SK-N-MC (cell line): ENCODE data around the gene TMBIM1.
A peak's percentile ranks its signal among the peaks of the same experiment; 100 is the strongest.
"Not testable (repeated sequence)": the region's sequence is repeated elsewhere in the genome, so short reads cannot be mapped to it uniquely, and the experiment has no call there.

Experiments
- DNase-seq: peaks from one replicate; pipeline ENCODE4 v3.0.0-alpha.2; 2011; ENCODE audit warnings: low read depth, low spot score
- H3K27ac ChIP-seq: fragments of 200-600 bp; sonication (generic); 2 replicates; pipeline ENCODE4 v1.5.1; 2016; ENCODE audit warnings: mixed run types
- H3K36me3 ChIP-seq: fragments of 200-600 bp; sonication (generic); 2 replicates; pipeline ENCODE4 v1.6.1; 2017; ENCODE audit warnings: antibody characterized with exemption, low read length, mixed read lengths; ENCODE audit not compliant: insufficient read depth
- H3K4me3 ChIP-seq: fragments of 200-600 bp; sonication (generic); 2 replicates; pipeline ENCODE4 v1.5.1; 2016
- H3K9ac ChIP-seq: fragments of 200-600 bp; sonication (generic); 2 replicates; pipeline ENCODE4 v1.8.0; 2017; ENCODE audit warnings: mixed run types, mixed read lengths; ENCODE audit not compliant: insufficient read length
- H3K9me3 ChIP-seq: fragments of 200-600 bp; sonication (generic); 2 replicates; pipeline ENCODE4 v1.6.1; 2017; ENCODE audit warnings: low read depth, mild to moderate bottlenecking, antibody characterized with exemption, low read length, moderate library complexity, mixed read lengths
- EZH2 ChIP-seq: fragments of 200-600 bp; sonication (generic); IDR thresholded peaks from one replicate; pipeline ENCODE4 v1.6.1; 2017; ENCODE audit warnings: antibody characterized with exemption
- FOXP2 ChIP-seq: optimal IDR thresholded peaks from 2 replicates; pipeline ENCODE3; 2011; ENCODE audit warnings: mild to moderate bottlenecking, moderate library complexity; ENCODE audit not compliant: insufficient read depth; ENCODE audit errors: extremely low read length, control extremely low read depth
- POLR2AphosphoS5 ChIP-seq: IDR thresholded peaks from 2 replicates; pipeline ENCODE4 v1.6.1; 2012; ENCODE audit warnings: mild to moderate bottlenecking, low read depth, low read length, borderline replicate concordance

TMBIM1 gene

GRCh38 chr2:218312267-218312756 is 20.0 kb upstream of the TMBIM1 start:
- Histone ChIP-seq H3K4me3 (no peak overlapping the region), H3K36me3 (no peaks in the 10 kb centered on the region), H3K9me3 (no peaks in the 10 kb centered on the region), H3K9ac (no peak overlapping the region), H3K27ac (no peak overlapping the region)
- TF ChIP-seq POLR2AphosphoS5 = no peak
- DNase-seq = no peak

- H3K4me3 ChIP-seq, H3K36me3 ChIP-seq, H3K27ac ChIP-seq, H3K9me3 ChIP-seq, DNase-seq, H3K9ac ChIP-seq: not testable (repeated sequence)
These were observed 19.4 kb upstream of the TMBIM1 start for GRCh38 chr2:218311541-218312266.

- no peaks in the 10 kb centered on the region for H3K36me3 ChIP-seq
- H3K9me3 ChIP-seq = no peaks in the 10 kb centered on the region
- no peak overlapping the region for H3K9ac ChIP-seq
- no peak overlapping the region for H3K4me3 ChIP-seq
- TF ChIP-seq EZH2 (no peak), POLR2AphosphoS5 (no peak), FOXP2 (no peak)
- DNase-seq = no peak
- H3K27ac ChIP-seq = no peak overlapping the region
These were observed 18.7 kb upstream of the TMBIM1 start for GRCh38 chr2:218310853-218311540.

- no peak for DNase-seq
- Histone ChIP-seq H3K9me3 (no peaks in the 10 kb centered on the region), H3K27ac (no peak overlapping the region), H3K36me3 (no peaks in the 10 kb centered on the region), H3K9ac (no peak overlapping the region), H3K4me3 (no peak overlapping the region)
- TF ChIP-seq FOXP2 (no peak), POLR2AphosphoS5 (no peak), EZH2 (no peak)
These were observed 15.2 kb upstream of the TMBIM1 start for GRCh38 chr2:218307415-218308090.

- H3K9ac ChIP-seq = no peak overlapping the region
- H3K36me3 ChIP-seq = no peaks in the 10 kb centered on the region
- H3K27ac ChIP-seq = no peak overlapping the region
- no peak for DNase-seq
- TF ChIP-seq EZH2 = no peak
- H3K4me3 ChIP-seq = no peak overlapping the region
- H3K9me3 ChIP-seq = no peaks in the 10 kb centered on the region
These were observed 14.0 kb upstream of the TMBIM1 start for GRCh38 chr2:218306184-218306920.

GRCh38 chr2:218305383-218305782 is 13.1 kb upstream of the TMBIM1 start:
- no peak overlapping the region for H3K4me3 ChIP-seq
- TF ChIP-seq FOXP2 (no peak), EZH2 (no peak), POLR2AphosphoS5 (no peak)
- no peak overlapping the region for H3K9ac ChIP-seq
- no peak overlapping the region for H3K27ac ChIP-seq
- no peak for DNase-seq
- H3K36me3 ChIP-seq = no peaks in the 10 kb centered on the region
- H3K9me3 ChIP-seq = no peaks in the 10 kb centered on the region

- H3K9ac ChIP-seq = peak overlapping the region; percentile 32
These were observed 9.0 kb upstream of the TMBIM1 start for GRCh38 chr2:218301176-218301819.

GRCh38 chr2:218300141-218300540 is 7.8 kb upstream of the TMBIM1 start:
- no peak overlapping the region for H3K9ac ChIP-seq
- no peak overlapping the region for H3K4me3 ChIP-seq
- no peaks in the 10 kb centered on the region for H3K9me3 ChIP-seq
- TF ChIP-seq POLR2AphosphoS5 (no peak), FOXP2 (no peak), EZH2 (no peak)
- H3K36me3 ChIP-seq = no peaks in the 10 kb centered on the region
- no peak overlapping the region for H3K27ac ChIP-seq
- no peak for DNase-seq

More at GRCh38 chr2:218301176-218301819, 9.0 kb upstream of the TMBIM1 start:
- no peak for TF ChIP-seq FOXP2
- TF ChIP-seq EZH2 = no peak
- TF ChIP-seq POLR2AphosphoS5 = no peak
- Histone ChIP-seq H3K36me3 (no peaks in the 10 kb centered on the region), H3K4me3 (no peak overlapping the region), H3K27ac (no peak overlapping the region), H3K9me3 (no peaks in the 10 kb centered on the region)
- DNase-seq = no peak
